Endothelial cell of umbilical vein (primary cell): Measurements from ENCODE around the gene RSPH6A. TPM values are rescaled to one million over a fixed set of nuclear protein-coding genes. Genes with fewer than 3 reads are reported as not detected.

ENCODE experiments used
- BruUV-seq: library from RNA; stranded (reverse); fragments of 400-500 nt; replicated peaks from 2 replicates; lab custom pipeline; 2021; lab: Mats Ljungman, UMichigan
- CTCF ChIA-PET: fragments of 300-600, 350-600 bp; sonication (Branson Sonifier 250); formaldehyde crosslinking; loops from one replicate; lab custom pipeline; 2021; ENCODE audit warnings: antibody characterized with exemption, inconsistent platforms; lab: Charles Lee
- POLR2A ChIA-PET: fragments of 300-600, 350-600 bp; sonication (Branson Sonifier 250); formaldehyde crosslinking; loops from one replicate; lab custom pipeline; 2021; ENCODE audit warnings: antibody characterized with exemption, inconsistent platforms; lab: Charles Lee
- DNase-seq: peaks from one replicate; pipeline ENCODE4 v3.0.0-alpha.2; 2011; ENCODE audit warnings: low read depth, low spot score
- FAIRE-seq: peaks from 2 replicates; lab custom pipeline; 2011; peaks lifted over from hg19 to GRCh38; lab: Jason Lieb, UNC
- H2AFZ ChIP-seq: 2 replicates; pipeline ENCODE4 v1.6.0; 2012; ENCODE audit warnings: low read depth, low read length, control low read depth, inconsistent platforms
- H3K27ac ChIP-seq: 2 replicates; pipeline ENCODE4 v1.5.1; 2011; ENCODE audit warnings: low read depth, mild to moderate bottlenecking, control low read depth, low read length, moderate library complexity; ENCODE audit not compliant: insufficient read depth
- H3K27me3 ChIP-seq, 2 experiments: 2 replicates each; pipeline versions ENCODE4 v1.6.0 to v1.6.1; 2011; ENCODE audit warnings: low read length in 2 of 2, mixed read lengths in 1 of 2; ENCODE audit not compliant: control insufficient read depth in 2 of 2, insufficient read depth in 2 of 2
- H3K36me3 ChIP-seq, 2 experiments: 2 replicates in 1 of 2; 3 replicates in 1 of 2; pipeline ENCODE4 v1.5.1; 2011; ENCODE audit warnings: low read length in 2 of 2, mild to moderate bottlenecking in 1 of 2, moderate library complexity in 1 of 2; ENCODE audit not compliant: control insufficient read depth in 2 of 2, insufficient read depth in 2 of 2; ENCODE audit errors: extremely low read depth in 1 of 2
- H3K4me1 ChIP-seq: 3 replicates; pipeline ENCODE4 v1.5.1; 2011; ENCODE audit warnings: mild to moderate bottlenecking, low read length; ENCODE audit not compliant: control insufficient read depth, insufficient read depth; ENCODE audit errors: extremely low read depth
- H3K4me2 ChIP-seq: 2 replicates; pipeline ENCODE4 v1.6.1; 2011; ENCODE audit warnings: low read length, control low read depth, mixed read lengths; ENCODE audit not compliant: insufficient read depth
- H3K4me3 ChIP-seq, 3 experiments: fragments of 200-600 bp in 1 of 3; sonication (generic), shearing (Covaris generic) in 1 of 3; replicated peaks in 1 of 3; 2 replicates each; pipeline ENCODE4 v1.5.1; 2011 to 2016; ENCODE audit warnings: control low read depth in 3 of 3, low read length in 3 of 3, mild to moderate bottlenecking in 2 of 3, inconsistent platforms in 1 of 3, low read depth in 1 of 3, moderate library complexity in 1 of 3; ENCODE audit not compliant: insufficient read depth in 1 of 3
- H3K79me2 ChIP-seq: 2 replicates; pipeline ENCODE4 v1.6.0; 2012; ENCODE audit warnings: low read length, inconsistent platforms; ENCODE audit not compliant: control insufficient read depth, insufficient read depth
- H3K9ac ChIP-seq: replicated peaks from 2 replicates; pipeline ENCODE3; 2011; ENCODE audit warnings: low read length, control low read depth; ENCODE audit not compliant: insufficient read depth; ENCODE audit errors: extremely low read depth
- H3K9me1 ChIP-seq: replicated peaks from 3 replicates; pipeline ENCODE4 v1.6.0; 2011; ENCODE audit warnings: mild to moderate bottlenecking, low read length; ENCODE audit not compliant: control insufficient read depth, insufficient read depth; ENCODE audit errors: extremely low read depth
- H3K9me3 ChIP-seq: replicated peaks from 2 replicates; pipeline ENCODE4 v1.5.1; 2012; ENCODE audit warnings: low read length, inconsistent platforms; ENCODE audit not compliant: control insufficient read depth, insufficient read depth
- H4K20me1 ChIP-seq: replicated peaks from 2 replicates; pipeline ENCODE3; 2011; ENCODE audit warnings: mild to moderate bottlenecking, low read length; ENCODE audit not compliant: control insufficient read depth, insufficient read depth; ENCODE audit errors: extremely low read depth
- CTCF ChIP-seq, 2 donors: IDR thresholded peaks; 1 replicate in 1 of 2; 2 replicates in 1 of 2; pipeline ENCODE4 v1.5.1; 2011; ENCODE audit warnings: low read length in 2 of 2, mild to moderate bottlenecking in 2 of 2, moderate library complexity in 2 of 2, control low read depth in 1 of 2, inconsistent platforms in 1 of 2, low read depth in 1 of 2; ENCODE audit not compliant: insufficient read depth in 1 of 2; ENCODE audit errors: extremely low read depth in 1 of 2
- EZH2 ChIP-seq: IDR thresholded peaks from 2 replicates; pipeline ENCODE4 v1.6.1; 2012; ENCODE audit warnings: borderline replicate concordance, low read depth, mild to moderate bottlenecking, moderate library complexity, low read length, inconsistent platforms; ENCODE audit not compliant: severe bottlenecking
- FOS ChIP-seq: IDR thresholded peaks from 2 replicates; pipeline ENCODE4 v1.6.1; 2011; ENCODE audit warnings: mild to moderate bottlenecking, low read length, moderate library complexity, borderline replicate concordance; ENCODE audit not compliant: insufficient read depth
- POLR2A ChIP-seq: IDR thresholded peaks from 2 replicates; pipeline ENCODE4 v1.6.1; 2012; ENCODE audit warnings: low read depth, mild to moderate bottlenecking, control low read depth, low read length
- POLR2AphosphoS5 ChIP-seq: IDR thresholded peaks from 2 replicates; pipeline ENCODE4 v1.6.1; 2012; ENCODE audit warnings: low read depth, mild to moderate bottlenecking, control low read depth, low read length, moderate library complexity; ENCODE audit not compliant: insufficient read depth
- dilution Hi-C: fragments of 300-500 bp; cut with MboI; formaldehyde crosslinking; loops from one replicate; pipeline ENCODE4 v1.15.0; 2019; ENCODE audit warnings: low sequenced_read_pairs; ENCODE audit not compliant: extremely low pct_ligation_motif_present
- intact Hi-C: fragments of 100-400 bp; cut with micrococcal nuclease; formaldehyde crosslinking; loops from one replicate; pipeline ENCODE4 v1.10.0; 2022
- polyA plus RNA-seq, 4 experiments: library from polyadenylated mRNA; depleted of rRNA in 3 of 4; stranded (reverse) in 3 of 4; unstranded in 1 of 4; fragments of >200 nt; gene quantifications; 2 replicates each; pipeline versions ENCODE4 v1.2.1 to v1.2.3, GENCODE V29; 2011 to 2012; ENCODE audit warnings: missing spikeins in 1 of 4
- total RNA-seq: library from RNA; stranded (reverse); gene quantifications from 2 replicates; pipeline ENCODE4 v1.2.3, GENCODE V29; 2021

The RSPH6A gene
- total and polyA plus RNA-seq, 2 donors (not counting 3 experiments of a cell fraction or from before 2014, with no cell fraction given): 0.03 to 0.62 TPM

- no peak overlapping the region for H3K27ac ChIP-seq
These were observed 2.7 kb upstream of the RSPH6A start for GRCh38 chr19:45817725-45818301.

More at GRCh38 chr19:45817725-45818301, 2.7 kb upstream of the RSPH6A start:
- intact Hi-C loops (loop anchor here (1.0 to 5.0 kb wide), 4 partner anchors 45 to 179 kb away; partner anchors contain the start of genes CCDC61, SIX5 and SYMPK), dilution Hi-C loops (no loop called here)
- peaks cover 22% of the 10 kb centered on the region for H3K4me1 ChIP-seq
- H2AFZ ChIP-seq: no peak overlapping the region
- peaks cover 3 to 13% of the 10 kb centered on the region in 2 experiments for H3K36me3 ChIP-seq
- H3K9me3 ChIP-seq: no peaks in the 10 kb centered on the region
- H3K79me2 ChIP-seq: no peaks in the 10 kb centered on the region
- POLR2A ChIA-PET: no interaction called here
- no peaks in the 10 kb centered on the region for H3K27me3 ChIP-seq
- FAIRE-seq: no peak
- no peaks in the 10 kb centered on the region for H3K9me1 ChIP-seq
- TF ChIP-seq POLR2AphosphoS5 (no peak), POLR2A (no peak), EZH2 (no peak), FOS (no peak), CTCF (IDR thresholded peaks at IDR 0.05; ENCODE audit: extremely low read depth in 1 of 2, insufficient read depth in 1 of 2, low read depth in 1 of 2, low read length in 2 of 2) (no peak)
- BruUV-seq: no TSS peak
- no peak overlapping the region for H3K4me2 ChIP-seq
- H3K9ac ChIP-seq: no peak overlapping the region
- no peak for DNase-seq
- H3K4me3 ChIP-seq: no peak overlapping the region
- CTCF ChIA-PET: interaction anchor here (0.6 to 2.6 kb wide), 9 partner anchors 9 to 69 kb away, joined by 3 to 38 read pairs (median 17); partner anchors contain the start of genes DMWD, IRF2BP1 and SIX5
- H4K20me1 ChIP-seq: no peaks in the 10 kb centered on the region
